Peyer's patch (tissue), 4 donors: ENCODE results near the gene ZBTB46. TPM values are rescaled to one million over a fixed set of nuclear protein-coding genes. Genes with fewer than 3 reads are reported as not detected.

Experiments used
- DNase-seq, 3 donors: peaks; one replicate each; pipeline ENCODE4 v3.0.0-alpha.2; 2017 to 2019
- H3K27ac ChIP-seq, 4 donors: fragments of 200-600 bp; sonication (generic); one replicate each; pipeline ENCODE4 v1.5.1; 2016 to 2019
- H3K27me3 ChIP-seq, 2 donors: fragments of 200-600 bp; sonication (generic); one replicate each; pipeline ENCODE4 v1.5.1; 2019
- H3K36me3 ChIP-seq, 3 donors: fragments of 200-600 bp; sonication (generic); one replicate each; pipeline ENCODE4 v1.5.1; 2016 to 2019
- H3K4me1 ChIP-seq, 4 donors: fragments of 200-600 bp; sonication (generic); one replicate each; pipeline ENCODE4 v1.5.1; 2016 to 2019
- H3K4me3 ChIP-seq, 4 donors: fragments of 200-600 bp; sonication (generic); 1 replicate in 3 of 4; 2 replicates in 1 of 4; pipeline ENCODE4 v1.5.1; 2016 to 2019; ENCODE audit warnings: mild to moderate bottlenecking in 1 of 4
- H3K9me3 ChIP-seq, 4 donors: fragments of 200-600 bp; sonication (generic); one replicate each; pipeline ENCODE4 v1.5.1; 2016 to 2019; ENCODE audit warnings: mild to moderate bottlenecking in 1 of 4
- CTCF ChIP-seq, 6 experiments: fragments of 450-650 bp in 4 of 6; fragments of 200-600 bp in 2 of 6; sonication (generic) in 1 of 6; IDR thresholded peaks; one replicate each; pipeline ENCODE4 v1.5.1; 2017 to 2019; ENCODE audit warnings: antibody characterized with exemption in 6 of 6, mild to moderate bottlenecking in 3 of 6, moderate library complexity in 1 of 6
- POLR2A ChIP-seq, 2 donors: fragments of 450-650 bp; IDR thresholded peaks; one replicate each; pipeline ENCODE4 v1.5.1; 2017; ENCODE audit warnings: antibody characterized with exemption in 2 of 2, mild to moderate bottlenecking in 2 of 2, moderate library complexity in 2 of 2
- total RNA-seq, 4 donors: library from RNA; depleted of rRNA; stranded (reverse); fragments of >200 nt; gene quantifications; one replicate each; pipeline ENCODE4 v1.1.0, GENCODE V29; 2016

The ZBTB46 gene
- total RNA-seq, 4 donors from 2014 or later = 1.9 to 33.0 (median 4.4) TPM

GRCh38 chr20:63712191-63712590, 118.9 kb downstream of the ZBTB46 start:
- no peak for TF ChIP-seq POLR2A (IDR thresholded peaks at IDR 0.05)
- no peak for TF ChIP-seq CTCF (IDR thresholded peaks at IDR 0.05)
- Histone ChIP-seq H3K4me1 (peaks cover 4 to 12% (median 8%) of the 10 kb centered on the region in 4 donors), H3K9me3 (peaks cover 0 to 5% (median 0%) of the 10 kb centered on the region in 4 donors), H3K27me3 (no peaks in the 10 kb centered on the region), H3K36me3 (peaks cover 0 to 60% (median 0%) of the 10 kb centered on the region in 3 donors), H3K27ac (no peak overlapping the region), H3K4me3 (no peak overlapping the region)
- no peak for DNase-seq

GRCh38 chr20:63711085-63711645, 119.9 kb downstream of the ZBTB46 start:
- DNase-seq = no peak
- Histone ChIP-seq H3K27me3 (no peaks in the 10 kb centered on the region), H3K27ac (no peak overlapping the region), H3K9me3 (peaks cover 0 to 5% (median 0%) of the 10 kb centered on the region in 4 donors), H3K4me1 (peaks cover 4 to 21% (median 17%) of the 10 kb centered on the region in 4 donors), H3K4me3 (no peak overlapping the region), H3K36me3 (peaks cover 0 to 59% (median 0%) of the 10 kb centered on the region in 3 donors)
- no peak for TF ChIP-seq POLR2A (IDR thresholded peaks at IDR 0.05)
- TF ChIP-seq CTCF (IDR thresholded peaks at IDR 0.05) = no peak

- Histone ChIP-seq H3K27me3 (no peaks in the 10 kb centered on the region), H3K36me3 (peaks cover 0 to 67% (median 0%) of the 10 kb centered on the region in 3 donors), H3K4me3 (peak overlapping the region in 2 of 4 donors; percentile 83 to 99), H3K9me3 (no peaks in the 10 kb centered on the region), H3K27ac (no peak overlapping the region), H3K4me1 (peaks cover 4 to 25% (median 18%) of the 10 kb centered on the region in 4 donors)
- TF ChIP-seq CTCF (IDR thresholded peaks at IDR 0.05) = no peak
- DNase-seq = no peak
Measured at GRCh38 chr20:63709149-63709527, 121.9 kb downstream of the ZBTB46 start.

DNA sequence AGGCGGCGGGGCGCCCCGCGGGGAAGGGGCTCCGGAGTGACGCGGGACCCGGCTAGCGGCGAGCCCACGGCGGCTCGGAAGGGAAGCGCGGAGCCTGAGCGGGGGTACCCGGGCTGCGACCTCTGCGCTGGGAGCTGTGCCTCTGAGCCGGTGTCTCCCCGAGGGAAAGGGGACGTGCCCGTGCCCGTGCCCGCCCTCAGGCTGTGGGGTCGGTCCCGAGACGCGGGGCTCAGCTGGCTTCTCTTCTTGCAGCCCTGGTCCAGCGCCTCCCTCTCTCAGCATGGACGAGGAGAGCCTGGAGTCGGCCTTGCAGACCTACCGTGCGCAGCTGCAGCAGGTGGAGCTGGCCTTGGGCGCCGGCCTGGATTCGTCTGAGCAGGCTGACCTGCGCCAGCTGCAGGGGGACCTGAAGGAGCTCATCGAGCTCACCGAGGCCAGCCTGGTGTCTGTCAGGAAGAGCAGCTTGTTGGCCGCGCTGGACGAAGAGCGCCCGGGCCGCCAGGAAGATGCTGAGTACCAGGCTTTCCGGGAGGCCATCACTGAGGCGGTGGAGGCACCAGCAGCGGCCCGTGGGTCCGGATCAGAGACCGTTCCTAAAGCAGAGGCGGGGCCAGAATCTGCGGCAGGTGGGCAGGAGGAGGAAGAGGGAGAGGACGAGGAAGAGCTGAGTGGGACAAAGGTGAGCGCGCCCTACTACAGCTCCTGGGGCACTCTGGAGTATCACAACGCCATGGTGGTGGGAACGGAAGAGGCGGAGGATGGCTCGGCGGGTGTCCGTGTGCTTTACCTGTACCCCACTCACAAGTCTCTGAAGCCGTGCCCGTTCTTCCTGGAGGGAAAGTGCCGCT, 122.5 kb downstream of the ZBTB46 start:
- Histone ChIP-seq H3K4me3 (peak overlapping the region; percentile 83 to 99 (median 92)), H3K36me3 (peaks cover 0 to 68% (median 0%) of the 10 kb centered on the region in 3 donors), H3K9me3 (no peaks in the 10 kb centered on the region), H3K4me1 (peaks cover 4 to 25% (median 18%) of the 10 kb centered on the region in 4 donors), H3K27me3 (no peaks in the 10 kb centered on the region), H3K27ac (peak overlapping the region; percentile 89 to 96 (median 93))
- DNase-seq = peak in 2 of 3 donors; percentile 55 to 57
- TF ChIP-seq POLR2A (IDR thresholded peaks at IDR 0.05) (no peak), CTCF (IDR thresholded peaks at IDR 0.05) (no peak)

- H3K9me3 ChIP-seq = no peaks in the 10 kb centered on the region
- TF ChIP-seq CTCF (IDR thresholded peaks at IDR 0.05) (peak in 2 of 6 experiments; percentile 6 to 24), POLR2A (IDR thresholded peaks at IDR 0.05) (peak in 1 of 2 donors; percentile 74)
- H3K4me3 ChIP-seq = peak within 1 kb of the TSS; percentile 83 to 99 (median 92)
- peak; percentile 87 to 95 (median 94) for DNase-seq
- H3K36me3 ChIP-seq = peaks cover 0 to 61% (median 0%) of the 10 kb centered on the region in 3 donors
- peaks cover 4 to 25% (median 18%) of the 10 kb centered on the region in 4 donors for H3K4me1 ChIP-seq
- H3K27ac ChIP-seq = peak within 1 kb of the TSS; percentile 89 to 96 (median 93)
- no peaks in the 10 kb centered on the region for H3K27me3 ChIP-seq
Measured at GRCh38 chr20:63707558-63708300, 123.3 kb downstream of the ZBTB46 start, which contains the start of the genes ARFRP1 and ZGPAT. ARFRP1 (minus strand) TSS chr20:63707976; CDS start chr20:63707091, 885 bp downstream. ZGPAT (plus strand) TSS chr20:63708039; CDS start chr20:63708581, 542 bp downstream.
